SJCRH30 (cell line): ENCODE data around the gene BCAP31. TPM values are rescaled to one million over a fixed set of nuclear protein-coding genes. Genes with fewer than 3 reads are reported as not detected.

ENCODE experiments used
- DNase-seq, 2 experiments: peaks; one replicate each; pipeline ENCODE4 v3.0.0-alpha.2; 2015 to 2020
- H3K27ac ChIP-seq: fragments of 250-450 bp; sonication (Bioruptor Pico); 2 replicates; pipeline ENCODE4 v1.5.1; 2020; ENCODE audit warnings: mild to moderate bottlenecking, moderate library complexity
- H3K27me3 ChIP-seq: fragments of 250-450 bp; sonication (Bioruptor Pico); 2 replicates; pipeline ENCODE4 v1.5.1; 2020; ENCODE audit warnings: mild to moderate bottlenecking, moderate library complexity
- H3K36me3 ChIP-seq: fragments of 250-450 bp; sonication (Bioruptor Pico); 2 replicates; pipeline ENCODE4 v1.5.1; 2020; ENCODE audit warnings: mild to moderate bottlenecking, moderate library complexity
- H3K4me1 ChIP-seq: fragments of 250-450 bp; sonication (Bioruptor Pico); 2 replicates; pipeline ENCODE4 v1.5.1; 2020; ENCODE audit warnings: mild to moderate bottlenecking, moderate library complexity
- H3K4me3 ChIP-seq: fragments of 250-450 bp; sonication (Bioruptor Pico); 2 replicates; pipeline ENCODE4 v1.5.1; 2020; ENCODE audit warnings: mild to moderate bottlenecking, moderate library complexity
- H3K9me3 ChIP-seq: fragments of 250-450 bp; sonication (Bioruptor Pico); replicated peaks from 2 replicates; pipeline ENCODE4 v1.5.1; 2020; ENCODE audit warnings: mild to moderate bottlenecking, moderate library complexity
- total RNA-seq: library from RNA; depleted of rRNA; stranded (reverse); fragments of >200 nt; shearing (Covaris generic); gene quantifications from 2 replicates; pipeline ENCODE4 v1.2.3, GENCODE V29; 2014

Gene BCAP31
- total RNA-seq, 1 experiment from 2014 or later = 78.0 TPM

- Histone ChIP-seq H3K4me1 (no peaks in the 10 kb centered on the region), H3K36me3 (no peaks in the 10 kb centered on the region), H3K9me3 (no peaks in the 10 kb centered on the region), H3K4me3 (no peak overlapping the region), H3K27ac (no peak overlapping the region), H3K27me3 (no peaks in the 10 kb centered on the region)
- DNase-seq = no peak
Measured at GRCh38 chrX:153674219-153674851, 49.9 kb downstream of the BCAP31 start.

- Histone ChIP-seq H3K27me3 (no peaks in the 10 kb centered on the region), H3K36me3 (no peaks in the 10 kb centered on the region), H3K4me3 (no peak within 1 kb of the TSS), H3K9me3 (no peaks in the 10 kb centered on the region), H3K27ac (no peak within 1 kb of the TSS), H3K4me1 (no peaks in the 10 kb centered on the region)
- no peak for DNase-seq
Measured at GRCh38 chrX:153673428-153674218, 50.6 kb downstream of the BCAP31 start, which contains the start of gene PNCK. PNCK (minus strand) TSS chrX:153673813; CDS start chrX:153673076, 737 bp downstream.

GRCh38 chrX:153672531-153673427 lies 51.4 kb downstream of the BCAP31 start:
- Histone ChIP-seq H3K9me3 (no peaks in the 10 kb centered on the region), H3K36me3 (no peaks in the 10 kb centered on the region), H3K27ac (no peak overlapping the region), H3K4me3 (no peak overlapping the region), H3K27me3 (no peaks in the 10 kb centered on the region), H3K4me1 (no peaks in the 10 kb centered on the region)
- DNase-seq = no peak

- no peak for DNase-seq
- H3K9me3 ChIP-seq = no peaks in the 10 kb centered on the region
- no peaks in the 10 kb centered on the region for H3K36me3 ChIP-seq
- H3K27ac ChIP-seq = no peak overlapping the region
- no peaks in the 10 kb centered on the region for H3K4me1 ChIP-seq
- no peaks in the 10 kb centered on the region for H3K27me3 ChIP-seq
- no peak overlapping the region for H3K4me3 ChIP-seq
Measured at GRCh38 chrX:153671589-153672530, 52.3 kb downstream of the BCAP31 start.

- Histone ChIP-seq H3K27me3 (no peaks in the 10 kb centered on the region), H3K9me3 (no peaks in the 10 kb centered on the region)
- no peak for DNase-seq
Measured at GRCh38 chrX:153670748-153671588, 53.2 kb downstream of the BCAP31 start.

GRCh38 chrX:153669901-153670731 lies 54.1 kb downstream of the BCAP31 start:
- Histone ChIP-seq H3K27me3 (no peaks in the 10 kb centered on the region), H3K4me1 (no peaks in the 10 kb centered on the region), H3K4me3 (no peak overlapping the region), H3K27ac (no peak overlapping the region), H3K36me3 (no peaks in the 10 kb centered on the region), H3K9me3 (no peaks in the 10 kb centered on the region)
- no peak for DNase-seq

More at GRCh38 chrX:153670748-153671588, 53.2 kb downstream of the BCAP31 start:
- Histone ChIP-seq H3K4me3 (no peak overlapping the region), H3K27ac (no peak overlapping the region), H3K36me3 (no peaks in the 10 kb centered on the region), H3K4me1 (no peaks in the 10 kb centered on the region)

GRCh38 chrX:153669174-153669890 lies 54.9 kb downstream of the BCAP31 start:
- H3K36me3 ChIP-seq = no peaks in the 10 kb centered on the region
- peak; percentile 33 to 58 for DNase-seq
- no peak overlapping the region for H3K4me3 ChIP-seq
- no peaks in the 10 kb centered on the region for H3K27me3 ChIP-seq
- no peak overlapping the region for H3K27ac ChIP-seq
- no peaks in the 10 kb centered on the region for H3K4me1 ChIP-seq
- no peaks in the 10 kb centered on the region for H3K9me3 ChIP-seq

GRCh38 chrX:153668423-153669173 lies 55.6 kb downstream of the BCAP31 start:
- H3K9me3 ChIP-seq = no peaks in the 10 kb centered on the region
- no peak overlapping the region for H3K27ac ChIP-seq
- H3K4me3 ChIP-seq = no peak overlapping the region
- no peaks in the 10 kb centered on the region for H3K4me1 ChIP-seq
- no peaks in the 10 kb centered on the region for H3K36me3 ChIP-seq
- no peaks in the 10 kb centered on the region for H3K27me3 ChIP-seq
- DNase-seq = no peak

- Histone ChIP-seq H3K27me3 (no peaks in the 10 kb centered on the region), H3K4me3 (no peak overlapping the region), H3K36me3 (no peaks in the 10 kb centered on the region), H3K4me1 (no peaks in the 10 kb centered on the region), H3K27ac (no peak overlapping the region), H3K9me3 (no peaks in the 10 kb centered on the region)
- peak; percentile 70 to 87 for DNase-seq
Measured at GRCh38 chrX:153667956-153668396, 56.2 kb downstream of the BCAP31 start.

GRCh38 chrX:153667281-153667955 lies 56.8 kb downstream of the BCAP31 start:
- H3K27ac ChIP-seq = no peak overlapping the region
- no peaks in the 10 kb centered on the region for H3K36me3 ChIP-seq
- H3K4me1 ChIP-seq = no peaks in the 10 kb centered on the region
- no peaks in the 10 kb centered on the region for H3K9me3 ChIP-seq
- DNase-seq = no peak
- H3K27me3 ChIP-seq = no peaks in the 10 kb centered on the region
- H3K4me3 ChIP-seq = no peak overlapping the region

- no peak for DNase-seq
- Histone ChIP-seq H3K36me3 (no peaks in the 10 kb centered on the region), H3K27me3 (no peaks in the 10 kb centered on the region), H3K4me1 (no peaks in the 10 kb centered on the region), H3K27ac (no peak overlapping the region), H3K9me3 (no peaks in the 10 kb centered on the region), H3K4me3 (no peak overlapping the region)
Measured at GRCh38 chrX:153665726-153666306, 58.4 kb downstream of the BCAP31 start.
